Testis (tissue), 3 donors: ENCODE data around the gene TNRC18. TPM values are rescaled to one million over a fixed set of nuclear protein-coding genes. Genes with fewer than 3 reads are reported as not detected.

ENCODE experiments used
- DNase-seq: peaks from one replicate; pipeline ENCODE4 v3.0.0-alpha.2; 2019
- H3K27ac ChIP-seq, 2 donors: fragments of 200-600 bp; sonication (generic); one replicate each; pipeline ENCODE4 v1.5.1; 2019
- H3K27me3 ChIP-seq: fragments of 200-600 bp; sonication (generic); one replicate; pipeline ENCODE4 v1.5.1; 2019
- H3K36me3 ChIP-seq: fragments of 200-600 bp; sonication (generic); one replicate; pipeline ENCODE4 v1.5.1; 2017; ENCODE audit warnings: low read depth; ENCODE audit errors: missing control alignments
- H3K4me1 ChIP-seq: fragments of 200-600 bp; sonication (generic); one replicate; pipeline ENCODE4 v1.5.1; 2019
- H3K4me3 ChIP-seq, 2 donors: fragments of 200-600 bp; sonication (generic); one replicate each; pipeline ENCODE4 v1.5.1; 2017 to 2019
- H3K9me3 ChIP-seq: fragments of 200-600 bp; sonication (generic); one replicate; pipeline ENCODE4 v1.5.1; 2017
- CTCF ChIP-seq, 3 experiments: fragments of 450-650 bp in 2 of 3; fragments of 200-600 bp in 1 of 3; sonication (generic) in 1 of 3; IDR thresholded peaks; one replicate each; pipeline ENCODE4 v1.5.1; 2016 to 2019; ENCODE audit warnings: antibody characterized with exemption in 3 of 3, mild to moderate bottlenecking in 2 of 3, moderate library complexity in 1 of 3
- POLR2A ChIP-seq: fragments of 450-650 bp; IDR thresholded peaks from one replicate; pipeline ENCODE4 v1.6.1; 2017; ENCODE audit warnings: antibody characterized with exemption, mild to moderate bottlenecking, moderate library complexity
- WGBS, 2 donors: methylation state at CpG; one replicate each; pipeline ENCODE4 v1.1.5; 2018; 5-methylcytosine and 5-hydroxymethylcytosine counted together
- intact Hi-C: fragments of 100-400 bp; cut with DNase I; formaldehyde crosslinking; loops from one replicate; pipeline ENCODE4 v1.15.1; 2023; ENCODE audit warnings: low total_unique reads
- polyA plus RNA-seq: library from polyadenylated mRNA; stranded (reverse); fragments of 350-450 nt; fragmentation: Illumina TruSeq; extraction: RNeasy Lipid Tissue Mini Kit (QIAGEN cat#74804); gene quantifications from one replicate; pipeline ENCODE4 v1.2.3, GENCODE V29; 2014; ENCODE audit warnings: low read depth, low replicate concordance; ENCODE audit not compliant: insufficient read depth
- total RNA-seq, 2 donors: library from RNA; depleted of rRNA; stranded (reverse); fragments of >200 nt; gene quantifications; one replicate each; pipeline ENCODE4 v1.2.3, GENCODE V29; 2016

The TNRC18 gene
- total and polyA plus RNA-seq, 3 donors from 2014 or later: 56.2 to 128 (median 117) TPM

GRCh38 chr7:5436003-5436678 is 12.5 kb upstream of the TNRC18 start:
- no peak for TF ChIP-seq CTCF (IDR thresholded peaks at IDR 0.05)
- TF ChIP-seq POLR2A: no peak
- Histone ChIP-seq H3K27ac (no peak overlapping the region), H3K4me3 (no peak overlapping the region), H3K36me3 (no peaks in the 10 kb centered on the region), H3K27me3 (no peaks in the 10 kb centered on the region), H3K4me1 (no peaks in the 10 kb centered on the region), H3K9me3 (no peaks in the 10 kb centered on the region)
- WGBS, 2 donors: 89 to 97% methylated on average over 3 to 5 of the region's 5 CpGs
- intact Hi-C loops: no loop called here
- no peak for DNase-seq

- Histone ChIP-seq H3K36me3 (no peaks in the 10 kb centered on the region), H3K9me3 (no peaks in the 10 kb centered on the region), H3K27ac (no peak overlapping the region), H3K4me3 (no peak overlapping the region), H3K27me3 (no peaks in the 10 kb centered on the region), H3K4me1 (peaks cover 3% of the 10 kb centered on the region)
- TF ChIP-seq POLR2A: no peak
- no peak for TF ChIP-seq CTCF (IDR thresholded peaks at IDR 0.05)
- intact Hi-C loops: no loop called here
- DNase-seq: no peak
- WGBS, 2 donors: 91 to 93% methylated on average over 10 to 12 of the region's 12 CpGs
These were observed 11.8 kb upstream of the TNRC18 start for GRCh38 chr7:5435291-5436002.

- intact Hi-C loops: no loop called here
- peaks cover 20% of the 10 kb centered on the region for H3K4me1 ChIP-seq
- no peak overlapping the region for H3K27ac ChIP-seq
- DNase-seq: no peak
- 90 to 100% methylated on average over 3 of the region's 3 CpGs for WGBS, 2 donors
- H3K9me3 ChIP-seq: no peaks in the 10 kb centered on the region
- no peaks in the 10 kb centered on the region for H3K27me3 ChIP-seq
- TF ChIP-seq CTCF (IDR thresholded peaks at IDR 0.05) (no peak), POLR2A (no peak)
- H3K4me3 ChIP-seq: no peak overlapping the region
- H3K36me3 ChIP-seq: no peaks in the 10 kb centered on the region
These were observed 9.5 kb upstream of the TNRC18 start for GRCh38 chr7:5433181-5433580.

GRCh38 chr7:5432691-5433090 is 9.1 kb upstream of the TNRC18 start:
- intact Hi-C loops: no loop called here
- Histone ChIP-seq H3K9me3 (no peaks in the 10 kb centered on the region), H3K36me3 (no peaks in the 10 kb centered on the region), H3K27ac (no peak overlapping the region), H3K27me3 (no peaks in the 10 kb centered on the region), H3K4me3 (no peak overlapping the region), H3K4me1 (peaks cover 20% of the 10 kb centered on the region)
- no peak for TF ChIP-seq CTCF (IDR thresholded peaks at IDR 0.05)
- TF ChIP-seq POLR2A: no peak
- WGBS, 2 donors: 92 to 100% methylated on average over 3 of the region's 3 CpGs
- DNase-seq: no peak
